Liver (tissue), 3 donors: ENCODE results near the gene LRGUK.
"Not testable (repeated sequence)": the region's sequence is repeated elsewhere in the genome, so short reads cannot be mapped to it uniquely, and the experiment has no call there.

Experiments
- CTCF ChIP-seq: fragments of 150-350 bp; IDR thresholded peaks from 2 replicates; pipeline ENCODE4 v1.5.1; 2017; ENCODE audit warnings: improper control_type of control experiment, low read depth, low read length; ENCODE audit not compliant: missing input control
- GABPA ChIP-seq, 2 donors: IDR thresholded peaks in 1 of 2; conservative IDR thresholded peaks in 1 of 2; 2 replicates each; pipeline ENCODE4 v1.6.1; 2016; ENCODE audit warnings: antibody characterized with exemption in 2 of 2, mild to moderate bottlenecking in 1 of 2, moderate library complexity in 1 of 2
- HNF4A ChIP-seq, 2 donors: conservative IDR thresholded peaks; 2 replicates each; pipeline ENCODE4 v1.6.1; 2016; ENCODE audit warnings: antibody characterized with exemption in 2 of 2, mild to moderate bottlenecking in 2 of 2
- RAD21 ChIP-seq, 2 donors: IDR thresholded peaks; 2 replicates each; pipeline ENCODE4 v1.6.1; 2016; ENCODE audit warnings: antibody characterized with exemption in 2 of 2, mild to moderate bottlenecking in 2 of 2
- RXRA ChIP-seq, 2 donors: IDR thresholded peaks; 2 replicates each; pipeline ENCODE4 v1.6.1; 2017 to 2018; ENCODE audit warnings: antibody characterized with exemption in 2 of 2, mild to moderate bottlenecking in 1 of 2
- SP1 ChIP-seq: IDR thresholded peaks from 2 replicates; pipeline ENCODE4 v1.6.1; 2018; ENCODE audit warnings: antibody characterized with exemption, mild to moderate bottlenecking
- TF ChIP-seq, protein P1 (sequence below): IDR thresholded peaks from 2 replicates; pipeline ENCODE4 v1.6.1; 2016; ENCODE audit warnings: antibody characterized with exemption
- donor health status: healthy.
- donor health status: healthy.

GRCh38 chr7:134231296-134231695, 104.2 kb downstream of the LRGUK start:
- TF ChIP-seq CTCF; HNF4A (conservative IDR thresholded peaks at IDR 0.05); RXRA (IDR thresholded peaks at IDR 0.05); SP1; GABPA (IDR thresholded peaks at IDR 0.05 in 1 of 2, conservative IDR thresholded peaks at IDR 0.05 in 1 of 2); RAD21 (IDR thresholded peaks at IDR 0.05): not testable (repeated sequence)
- TF ChIP-seq, protein P1, sequence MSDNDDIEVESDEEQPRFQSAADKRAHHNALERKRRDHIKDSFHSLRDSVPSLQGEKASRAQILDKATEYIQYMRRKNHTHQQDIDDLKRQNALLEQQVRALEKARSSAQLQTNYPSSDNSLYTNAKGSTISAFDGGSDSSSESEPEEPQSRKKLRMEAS = not testable (repeated sequence)
